Cardiac ventricle fibroblast (primary cell): ENCODE data around the gene GUCA1A. TPM values are rescaled to one million over a fixed set of nuclear protein-coding genes. Genes with fewer than 3 reads are reported as not detected.

Source experiments
- total RNA-seq: library from RNA; depleted of rRNA; stranded (reverse); fragments of >200 nt; gene quantifications from 2 replicates; pipeline ENCODE4 v1.2.3, GENCODE V29; 2015

GUCA1A gene
- not detected in 2 replicates for total RNA-seq

DNA sequence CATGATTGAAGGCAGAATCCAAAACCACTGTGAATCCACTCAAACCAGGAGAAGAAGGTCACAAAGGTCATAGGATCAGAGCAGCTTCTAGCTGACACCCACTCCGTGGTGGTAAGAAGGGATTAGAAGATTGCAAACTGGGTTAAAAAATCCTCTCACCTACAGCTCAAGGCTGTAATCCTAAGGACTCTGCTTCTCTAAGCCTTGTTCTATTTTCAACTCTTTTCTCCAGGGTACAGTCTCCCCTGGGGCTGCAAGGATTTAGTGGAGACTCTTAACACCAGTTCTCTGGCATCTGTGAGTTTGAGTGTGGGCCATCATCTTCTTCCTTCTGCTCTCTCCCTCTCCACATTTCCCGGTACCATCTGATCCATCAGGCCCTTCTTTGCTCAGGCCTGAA lies at the start of gene GUCA1A:
Gene GUCA1A (plus strand): TSS at position 264 of the 400 bp plus-strand sequence. CDS start 250 bp downstream, outside the sequence.

DNA sequence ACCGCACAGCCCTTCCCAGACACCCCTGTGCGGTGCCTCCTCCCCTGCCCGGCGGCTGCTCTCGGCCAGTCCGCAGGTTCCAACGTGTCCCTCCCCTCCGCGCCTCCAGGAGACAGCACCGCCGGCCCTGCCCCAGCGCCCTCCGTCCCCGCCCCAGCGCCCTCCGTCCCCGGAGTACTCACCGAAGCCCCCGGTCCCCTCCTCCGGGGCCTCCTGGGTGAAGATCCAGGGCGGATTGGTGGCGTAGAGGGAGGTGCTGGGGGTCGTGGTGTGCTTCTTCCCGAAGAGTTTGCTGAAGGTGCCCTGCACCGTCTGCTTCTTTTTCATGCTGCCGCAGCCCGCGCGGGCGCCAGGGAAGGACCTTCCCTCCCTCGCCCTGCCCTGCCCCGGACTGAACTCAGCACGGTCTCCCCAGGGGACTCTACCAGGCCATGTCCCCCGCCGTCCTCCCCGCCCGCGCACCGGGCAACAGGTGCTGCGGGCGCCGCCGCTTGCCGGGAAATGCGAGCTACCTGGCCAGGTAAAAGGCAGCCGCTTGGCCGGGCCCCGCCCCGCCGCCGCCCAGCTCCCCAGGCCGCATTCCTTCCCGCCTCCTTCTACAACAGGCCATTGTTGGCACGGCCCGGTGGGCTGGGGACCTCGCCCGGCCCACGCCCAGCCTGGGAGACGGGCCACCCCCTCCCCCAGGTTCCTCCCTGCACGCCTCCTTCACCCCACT lies 30.9 kb upstream of the GUCA1A start, which contains the start of gene C6orf132:
Gene C6orf132 (minus strand): TSS at position 503 of the 718 bp plus-strand sequence. CDS start 176 bp downstream, at position 327.

DNA sequence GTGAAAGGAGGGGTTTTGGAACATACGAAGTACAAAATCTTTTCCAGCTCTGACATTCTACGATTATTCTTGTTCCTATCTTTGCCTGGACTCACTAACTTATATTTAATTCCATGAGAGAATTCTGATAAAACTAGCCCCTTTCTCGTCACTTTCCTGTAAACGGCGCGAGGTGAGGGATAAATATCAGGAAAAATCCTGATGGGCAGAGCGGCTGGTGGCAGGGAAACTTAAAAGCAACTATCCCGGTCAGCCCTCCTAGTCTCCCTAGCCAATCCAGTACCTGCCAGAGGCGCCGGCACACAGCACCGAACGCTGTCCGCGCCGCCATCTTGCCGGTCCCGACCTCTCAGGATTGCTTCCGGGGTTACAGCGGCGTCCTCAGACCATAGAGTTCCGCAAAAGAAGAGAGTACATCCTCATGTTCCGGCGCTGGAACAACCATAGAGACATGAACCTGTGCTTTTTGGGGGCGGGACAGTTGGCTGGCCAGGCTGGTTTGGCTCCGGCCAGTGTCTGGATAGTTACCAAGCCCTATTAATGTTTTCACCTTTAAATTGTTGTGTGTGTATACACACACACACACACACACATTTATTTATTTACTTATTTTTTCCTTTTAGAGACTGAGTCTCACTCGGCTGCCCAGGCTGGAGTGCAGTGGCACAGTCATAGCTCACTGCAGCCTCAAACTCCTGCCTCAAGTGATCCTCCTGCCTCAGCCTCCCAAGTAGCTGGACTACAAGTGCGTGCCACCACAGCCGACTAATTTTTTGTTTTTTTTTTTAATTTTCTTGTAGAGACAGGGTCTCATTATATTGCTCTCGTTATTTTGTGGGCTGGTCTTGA lies 44.6 kb downstream of the GUCA1A start, which contains the start of gene MRPS10:
Gene MRPS10 (minus strand): TSS at position 343 of the 849 bp plus-strand sequence. CDS start 12 bp downstream, at position 331.

Other genes starting within 250 kb of the GUCA1A start
- 80.7 and 82.2 TPM in 2 replicates for gene CCND3, start 231.6 kb upstream of the GUCA1A start, total RNA-seq
- gene TAF8, start 122.8 kb upstream of the GUCA1A start, total RNA-seq: 12.9 and 13.1 TPM in 2 replicates
- gene C6orf132, start 30.7 kb upstream of the GUCA1A start, total RNA-seq: 0.54 and 0.94 TPM in 2 replicates
- 0.10 TPM in 1 of 2 replicates, not detected in the other for gene GUCA1B, start 21.6 kb downstream of the GUCA1A start, total RNA-seq
- gene MRPS10, start 44.5 kb downstream of the GUCA1A start, total RNA-seq: 18.2 and 25.0 TPM in 2 replicates